GM12872 (cell line): ENCODE measurements around the gene NSUN3.

Experiments used
- CTCF ChIP-seq: IDR thresholded peaks from 3 replicates; pipeline ENCODE4 v1.5.1; 2011; ENCODE audit warnings: low read depth, mild to moderate bottlenecking, low read length, moderate library complexity; ENCODE audit not compliant: insufficient read depth

Gene NSUN3

GRCh38 chr3:94167346-94167745 is 104.5 kb downstream of the NSUN3 start:
- no peak for TF ChIP-seq CTCF

- no peak for TF ChIP-seq CTCF
Measured at GRCh38 chr3:94167796-94168195, 104.9 kb downstream of the NSUN3 start.

- TF ChIP-seq CTCF, result no peak
Measured at GRCh38 chr3:94171954-94172353, 109.1 kb downstream of the NSUN3 start.

- no peak for TF ChIP-seq CTCF
Measured at GRCh38 chr3:94172695-94173310, 109.9 kb downstream of the NSUN3 start.

GRCh38 chr3:94173673-94174434 is 111.0 kb downstream of the NSUN3 start:
- no peak for TF ChIP-seq CTCF

GRCh38 chr3:94175677-94176076 is 112.8 kb downstream of the NSUN3 start:
- no peak for TF ChIP-seq CTCF

GRCh38 chr3:94176988-94177745 is 114.3 kb downstream of the NSUN3 start:
- TF ChIP-seq CTCF, result no peak
